ENCODE measurements around the gene SLC13A3. TPM values are rescaled to one million over a fixed set of nuclear protein-coding genes. Genes with fewer than 3 reads are reported as not detected.

SLC13A3 gene
- total and polyA plus RNA-seq, 4 donors, result 1.1 to 2.4 (median 2.0) TPM

DNA sequence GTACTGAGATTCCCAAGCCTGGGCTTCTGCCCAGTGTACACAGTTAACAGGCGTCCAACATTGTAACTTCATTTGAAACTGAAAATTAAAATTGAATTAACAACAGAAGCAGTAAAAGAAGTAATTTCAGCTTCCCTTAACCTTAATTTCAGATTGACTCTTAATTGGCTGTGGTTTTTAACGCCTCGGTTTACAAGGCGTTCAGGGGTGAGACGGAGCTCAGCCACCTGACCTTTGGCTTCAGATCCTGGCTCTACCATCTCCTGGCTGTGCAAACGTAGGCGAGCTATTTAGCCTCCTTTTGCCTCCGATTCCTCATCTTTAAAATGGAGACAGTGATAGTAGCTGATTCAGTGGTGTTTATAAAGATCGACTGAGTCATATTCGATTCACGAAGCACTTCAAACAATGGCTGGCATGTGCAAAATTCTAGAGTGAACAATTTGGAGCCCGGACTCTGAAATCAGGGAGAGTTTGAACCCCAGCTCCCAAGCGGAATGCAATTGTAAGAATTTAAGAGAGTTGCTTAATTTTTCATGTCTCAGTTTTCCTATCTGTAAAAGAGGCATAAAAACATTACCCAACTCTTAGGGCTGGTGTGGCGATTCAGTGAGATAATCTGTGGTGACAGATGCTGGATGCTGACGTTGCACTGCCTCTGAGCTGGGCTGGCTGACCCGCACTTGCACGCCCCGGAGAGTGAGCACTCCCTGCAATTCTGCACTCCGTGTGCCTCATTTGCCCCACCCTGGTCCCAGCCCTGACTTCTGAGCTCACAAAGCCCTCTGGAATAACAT is 77.3 kb downstream of the SLC13A3 start:
- DNase-seq (no peak), ATAC-seq (ENCODE audit: insufficient read depth, low FRiP score) (no peak)
- H3K27ac ChIP-seq (ENCODE audit: low read depth in 1 of 2, low read length in 1 of 2), result no peak overlapping the region
- H3K4me3 ChIP-seq, result no peak overlapping the region
- no peak overlapping the region for H3K9ac ChIP-seq (ENCODE audit: insufficient read depth in 1 of 2, low read length in 2 of 2)
- 84 to 89% methylated on average over 19 of the region's 19 CpGs for WGBS, 2 donors
- no peak for TF ChIP-seq CTCF (IDR thresholded peaks at IDR 0.05; ENCODE audit: control extremely low read depth, extremely low read depth)
- H3K36me3 ChIP-seq (ENCODE audit: control insufficient read depth in 4 of 4, insufficient read depth in 4 of 4, low read length in 4 of 4), result no peaks in the 10 kb centered on the region
- H3K9me3 ChIP-seq (ENCODE audit: control insufficient read depth in 4 of 4, insufficient read depth in 3 of 4, low read length in 3 of 4), result no peaks in the 10 kb centered on the region
- peaks cover 0 to 20% (median 3%) of the 10 kb centered on the region in 5 donors for H3K4me1 ChIP-seq (ENCODE audit: control insufficient read depth in 5 of 5, insufficient read depth in 5 of 5, low read length in 5 of 5)
- no peaks in the 10 kb centered on the region for H3K27me3 ChIP-seq (ENCODE audit: control insufficient read depth in 3 of 3, insufficient read depth in 3 of 3, low read length in 2 of 3)

DNA sequence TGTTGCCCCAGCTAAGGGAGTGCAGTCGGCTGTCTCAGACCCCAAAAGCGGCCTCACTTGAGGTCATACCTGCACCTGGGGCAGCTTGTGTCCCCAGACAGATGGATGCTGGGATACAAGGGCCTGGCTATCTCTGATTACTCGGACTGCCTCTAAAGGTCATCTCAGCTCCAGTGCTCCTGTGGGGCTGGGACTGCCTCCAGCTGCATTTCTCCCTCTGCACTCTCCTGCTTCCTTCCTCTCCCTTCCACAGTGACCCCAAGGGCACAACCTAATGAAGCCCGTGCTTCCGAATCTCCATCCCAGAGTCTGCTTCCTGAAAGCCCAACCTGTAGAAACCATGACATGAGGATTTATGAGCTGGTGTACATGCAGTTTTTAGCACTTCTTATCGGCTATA is 78.0 kb downstream of the SLC13A3 start:
- no peaks in the 10 kb centered on the region for H3K9me3 ChIP-seq (ENCODE audit: control insufficient read depth in 4 of 4, insufficient read depth in 3 of 4, low read length in 3 of 4)
- no peak overlapping the region for H3K9ac ChIP-seq (ENCODE audit: insufficient read depth in 1 of 2, low read length in 2 of 2)
- H3K27ac ChIP-seq (ENCODE audit: low read depth in 1 of 2, low read length in 1 of 2), result no peak overlapping the region
- 48 to 63% methylated on average over 6 of the region's 6 CpGs for WGBS, 2 donors
- DNase-seq (peak in 1 of 3 donors; percentile 45), ATAC-seq (ENCODE audit: insufficient read depth, low FRiP score) (no peak)
- H3K27me3 ChIP-seq (ENCODE audit: control insufficient read depth in 3 of 3, insufficient read depth in 3 of 3, low read length in 2 of 3), result no peaks in the 10 kb centered on the region
- H3K4me1 ChIP-seq (ENCODE audit: control insufficient read depth in 5 of 5, insufficient read depth in 5 of 5, low read length in 5 of 5), result peaks cover 0 to 28% (median 5%) of the 10 kb centered on the region in 5 donors
- H3K4me3 ChIP-seq, result no peak overlapping the region
- TF ChIP-seq CTCF (IDR thresholded peaks at IDR 0.05; ENCODE audit: control extremely low read depth, extremely low read depth), result no peak
- H3K36me3 ChIP-seq (ENCODE audit: control insufficient read depth in 4 of 4, insufficient read depth in 4 of 4, low read length in 4 of 4), result no peaks in the 10 kb centered on the region

- Histone ChIP-seq H3K27ac (ENCODE audit: low read depth in 1 of 2, low read length in 1 of 2) (no peak overlapping the region), H3K4me3 (no peak overlapping the region), H3K4me1 (ENCODE audit: control insufficient read depth in 5 of 5, insufficient read depth in 5 of 5, low read length in 5 of 5) (peaks cover 0 to 32% (median 5%) of the 10 kb centered on the region in 5 donors), H3K27me3 (ENCODE audit: control insufficient read depth in 3 of 3, insufficient read depth in 3 of 3, low read length in 2 of 3) (no peaks in the 10 kb centered on the region), H3K36me3 (ENCODE audit: control insufficient read depth in 4 of 4, insufficient read depth in 4 of 4, low read length in 4 of 4) (no peaks in the 10 kb centered on the region), H3K9ac (ENCODE audit: insufficient read depth in 1 of 2, low read length in 2 of 2) (no peak overlapping the region), H3K9me3 (ENCODE audit: control insufficient read depth in 4 of 4, insufficient read depth in 3 of 4, low read length in 3 of 4) (no peaks in the 10 kb centered on the region)
- DNase-seq (no peak), ATAC-seq (ENCODE audit: insufficient read depth, low FRiP score) (no peak)
- no peak for TF ChIP-seq CTCF (IDR thresholded peaks at IDR 0.05; ENCODE audit: control extremely low read depth, extremely low read depth)
- WGBS, 2 donors, result 90 to 92% methylated on average over 3 of the region's 3 CpGs
These were observed 78.5 kb downstream of the SLC13A3 start for GRCh38 chr20:46572790-46573189.
